Mononuclear cell (primary cell): ENCODE data around the gene TBK1. TPM values are rescaled to one million over a fixed set of nuclear protein-coding genes. Genes with fewer than 3 reads are reported as not detected.

Experiments
- H3K27me3 ChIP-seq: 2 replicates; pipeline ENCODE4 v1.6.0; 2011; ENCODE audit warnings: low read length, control low read depth; ENCODE audit not compliant: insufficient read depth
- H3K4me1 ChIP-seq: 2 replicates; pipeline ENCODE4 v1.5.1; 2011; ENCODE audit warnings: mild to moderate bottlenecking, low read length, control low read depth; ENCODE audit not compliant: insufficient read depth
- H3K4me3 ChIP-seq: 2 replicates; pipeline ENCODE4 v1.5.1; 2011; ENCODE audit warnings: mild to moderate bottlenecking, low read length, moderate library complexity
- H3K9me3 ChIP-seq: 2 replicates; pipeline ENCODE4 v1.5.1; 2011; ENCODE audit warnings: low read depth, mild to moderate bottlenecking, control low read depth, low read length
- total RNA-seq: library from RNA; depleted of rRNA; stranded (reverse); fragments of >200 nt; gene quantifications from one replicate; pipeline ENCODE4 v1.2.3, GENCODE V29; 2012

TBK1 gene
- total RNA-seq, 1 donor, result 48.5 TPM

- H3K4me3 ChIP-seq, result no peak overlapping the region
- H3K27me3 ChIP-seq, result no peaks in the 10 kb centered on the region
- H3K9me3 ChIP-seq, result no peaks in the 10 kb centered on the region
- H3K4me1 ChIP-seq, result no peaks in the 10 kb centered on the region
Measured at GRCh38 chr12:64466178-64466577, 14.3 kb downstream of the TBK1 start.

- Histone ChIP-seq H3K27me3 (no peaks in the 10 kb centered on the region), H3K9me3 (no peaks in the 10 kb centered on the region), H3K4me1 (no peaks in the 10 kb centered on the region), H3K4me3 (no peak overlapping the region)
Measured at GRCh38 chr12:64468966-64469365, 17.0 kb downstream of the TBK1 start.

- H3K9me3 ChIP-seq, result no peaks in the 10 kb centered on the region
- no peak overlapping the region for H3K4me3 ChIP-seq
- H3K4me1 ChIP-seq, result no peaks in the 10 kb centered on the region
- no peaks in the 10 kb centered on the region for H3K27me3 ChIP-seq
Measured at GRCh38 chr12:64469455-64470142, 17.7 kb downstream of the TBK1 start.

- Histone ChIP-seq H3K4me3 (no peak overlapping the region), H3K4me1 (no peaks in the 10 kb centered on the region), H3K9me3 (peaks cover 2% of the 10 kb centered on the region), H3K27me3 (no peaks in the 10 kb centered on the region)
Measured at GRCh38 chr12:64470495-64470894, 18.6 kb downstream of the TBK1 start.

GRCh38 chr12:64473176-64473575 lies 21.3 kb downstream of the TBK1 start:
- H3K4me3 ChIP-seq, result no peak overlapping the region
- no peaks in the 10 kb centered on the region for H3K4me1 ChIP-seq
- peaks cover 11% of the 10 kb centered on the region for H3K9me3 ChIP-seq
- H3K27me3 ChIP-seq, result no peaks in the 10 kb centered on the region

- Histone ChIP-seq H3K4me3 (no peak overlapping the region), H3K9me3 (peaks cover 11% of the 10 kb centered on the region), H3K27me3 (no peaks in the 10 kb centered on the region), H3K4me1 (no peaks in the 10 kb centered on the region)
Measured at GRCh38 chr12:64475518-64475917, 23.6 kb downstream of the TBK1 start.

- no peak overlapping the region for H3K4me3 ChIP-seq
- H3K4me1 ChIP-seq, result no peaks in the 10 kb centered on the region
- no peaks in the 10 kb centered on the region for H3K27me3 ChIP-seq
- peaks cover 11% of the 10 kb centered on the region for H3K9me3 ChIP-seq
Measured at GRCh38 chr12:64476844-64477243, 24.9 kb downstream of the TBK1 start.

GRCh38 chr12:64478661-64479060 lies 26.7 kb downstream of the TBK1 start:
- peaks cover 11% of the 10 kb centered on the region for H3K9me3 ChIP-seq
- no peak overlapping the region for H3K4me3 ChIP-seq
- H3K27me3 ChIP-seq, result no peaks in the 10 kb centered on the region

GRCh38 chr12:64480148-64480547 lies 28.2 kb downstream of the TBK1 start:
- Histone ChIP-seq H3K4me3 (no peak overlapping the region), H3K27me3 (no peaks in the 10 kb centered on the region), H3K9me3 (peaks cover 11% of the 10 kb centered on the region), H3K4me1 (no peaks in the 10 kb centered on the region)

More at GRCh38 chr12:64478661-64479060, 26.7 kb downstream of the TBK1 start:
- no peaks in the 10 kb centered on the region for H3K4me1 ChIP-seq

- H3K4me1 ChIP-seq, result no peaks in the 10 kb centered on the region
- no peak overlapping the region for H3K4me3 ChIP-seq
Measured at GRCh38 chr12:64486657-64487056, 34.7 kb downstream of the TBK1 start.

GRCh38 chr12:64491718-64492117 lies 39.8 kb downstream of the TBK1 start:
- no peaks in the 10 kb centered on the region for H3K27me3 ChIP-seq
- H3K4me1 ChIP-seq, result no peaks in the 10 kb centered on the region
- no peak overlapping the region for H3K4me3 ChIP-seq
- H3K9me3 ChIP-seq, result no peaks in the 10 kb centered on the region

More at GRCh38 chr12:64486657-64487056, 34.7 kb downstream of the TBK1 start:
- no peaks in the 10 kb centered on the region for H3K9me3 ChIP-seq
- H3K27me3 ChIP-seq, result no peaks in the 10 kb centered on the region

- no peaks in the 10 kb centered on the region for H3K27me3 ChIP-seq
- H3K9me3 ChIP-seq, result no peaks in the 10 kb centered on the region
- H3K4me1 ChIP-seq, result no peaks in the 10 kb centered on the region
- no peak overlapping the region for H3K4me3 ChIP-seq
Measured at GRCh38 chr12:64493513-64493912, 41.6 kb downstream of the TBK1 start.

- no peaks in the 10 kb centered on the region for H3K9me3 ChIP-seq
- no peak overlapping the region for H3K4me3 ChIP-seq
- peaks cover 2% of the 10 kb centered on the region for H3K4me1 ChIP-seq
- H3K27me3 ChIP-seq, result no peaks in the 10 kb centered on the region
Measured at GRCh38 chr12:64494998-64495729, 43.2 kb downstream of the TBK1 start.

- no peaks in the 10 kb centered on the region for H3K27me3 ChIP-seq
- no peak overlapping the region for H3K4me3 ChIP-seq
Measured at GRCh38 chr12:64496839-64497400, 45.0 kb downstream of the TBK1 start.

GRCh38 chr12:64497484-64497883 lies 45.6 kb downstream of the TBK1 start:
- no peaks in the 10 kb centered on the region for H3K27me3 ChIP-seq
- no peak overlapping the region for H3K4me3 ChIP-seq
- no peaks in the 10 kb centered on the region for H3K9me3 ChIP-seq
- peaks cover 11% of the 10 kb centered on the region for H3K4me1 ChIP-seq

More at GRCh38 chr12:64496839-64497400, 45.0 kb downstream of the TBK1 start:
- peaks cover 11% of the 10 kb centered on the region for H3K4me1 ChIP-seq
- H3K9me3 ChIP-seq, result no peaks in the 10 kb centered on the region
